ENCODE data around the gene DGCR8.

- no peak for TF ChIP-seq POLR2A (IDR thresholded peaks at IDR 0.05)
- TF ChIP-seq, protein P1, sequence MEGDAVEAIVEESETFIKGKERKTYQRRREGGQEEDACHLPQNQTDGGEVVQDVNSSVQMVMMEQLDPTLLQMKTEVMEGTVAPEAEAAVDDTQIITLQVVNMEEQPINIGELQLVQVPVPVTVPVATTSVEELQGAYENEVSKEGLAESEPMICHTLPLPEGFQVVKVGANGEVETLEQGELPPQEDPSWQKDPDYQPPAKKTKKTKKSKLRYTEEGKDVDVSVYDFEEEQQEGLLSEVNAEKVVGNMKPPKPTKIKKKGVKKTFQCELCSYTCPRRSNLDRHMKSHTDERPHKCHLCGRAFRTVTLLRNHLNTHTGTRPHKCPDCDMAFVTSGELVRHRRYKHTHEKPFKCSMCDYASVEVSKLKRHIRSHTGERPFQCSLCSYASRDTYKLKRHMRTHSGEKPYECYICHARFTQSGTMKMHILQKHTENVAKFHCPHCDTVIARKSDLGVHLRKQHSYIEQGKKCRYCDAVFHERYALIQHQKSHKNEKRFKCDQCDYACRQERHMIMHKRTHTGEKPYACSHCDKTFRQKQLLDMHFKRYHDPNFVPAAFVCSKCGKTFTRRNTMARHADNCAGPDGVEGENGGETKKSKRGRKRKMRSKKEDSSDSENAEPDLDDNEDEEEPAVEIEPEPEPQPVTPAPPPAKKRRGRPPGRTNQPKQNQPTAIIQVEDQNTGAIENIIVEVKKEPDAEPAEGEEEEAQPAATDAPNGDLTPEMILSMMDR (IDR thresholded peaks at IDR 0.05), result no peak
Observed at GRCh38 chr22:20085651-20086050, 5.6 kb downstream of the DGCR8 start.
